Mucosa of rectum (tissue), 2 donors: Measurements from ENCODE around the gene TRMT112.

Experiments
- H3K27ac ChIP-seq, 2 donors: one replicate each; pipeline ENCODE4 v1.7.0; 2013; ENCODE audit warnings: inconsistent platforms in 2 of 2, low read depth in 2 of 2, low read length in 2 of 2
- H3K27me3 ChIP-seq, 2 donors: one replicate each; pipeline ENCODE4 v1.7.0; 2013; ENCODE audit warnings: low read length in 2 of 2; ENCODE audit not compliant: control insufficient read depth in 2 of 2, insufficient read depth in 2 of 2
- H3K36me3 ChIP-seq, 2 donors: one replicate each; pipeline ENCODE4 v1.7.0; 2013; ENCODE audit warnings: low read length in 2 of 2; ENCODE audit not compliant: control insufficient read depth in 2 of 2, insufficient read depth in 2 of 2
- H3K4me1 ChIP-seq, 2 donors: one replicate each; pipeline ENCODE4 v1.7.0; 2013; ENCODE audit warnings: low read length in 2 of 2, mild to moderate bottlenecking in 1 of 2; ENCODE audit not compliant: control insufficient read depth in 2 of 2, insufficient read depth in 2 of 2
- H3K4me3 ChIP-seq, 2 donors: one replicate each; pipeline ENCODE4 v1.7.0; 2013; ENCODE audit warnings: low read length in 2 of 2
- H3K9ac ChIP-seq, 2 donors: one replicate each; pipeline ENCODE4 v1.7.0; 2013; ENCODE audit warnings: low read length in 2 of 2, low read depth in 1 of 2, mild to moderate bottlenecking in 1 of 2
- H3K9me3 ChIP-seq, 2 donors: one replicate each; pipeline ENCODE4 v1.7.0; 2013; ENCODE audit warnings: low read length in 2 of 2; ENCODE audit not compliant: control insufficient read depth in 2 of 2
- donor health status: healthy.
- donor health status: Normal muscosa, but diverticular disease.

The TRMT112 gene

GRCh38 chr11:64284962-64285884 lies 32.1 kb downstream of the TRMT112 start, which contains the start of gene GPR137:
Gene GPR137, plus strand, starts transcription at chr11:64285848. Its CDS starts 677 bp downstream, at chr11:64286525.
- peaks cover 2 to 8% of the 10 kb centered on the region in 2 donors for H3K36me3 ChIP-seq
- peak within 1 kb of the TSS; percentile 92 for H3K4me3 ChIP-seq
- peak within 1 kb of the TSS; percentile 96 to 97 for H3K9ac ChIP-seq
- peaks cover 2% of the 10 kb centered on the region in 2 donors for H3K27me3 ChIP-seq
- no peaks in the 10 kb centered on the region for H3K9me3 ChIP-seq
- peaks cover 23 to 24% of the 10 kb centered on the region in 2 donors for H3K4me1 ChIP-seq
- H3K27ac ChIP-seq = peak within 1 kb of the TSS; percentile 98 to 99

GRCh38 chr11:64284048-64284961 lies 33.1 kb downstream of the TRMT112 start, which contains the start of gene BAD:
Gene BAD, minus strand, starts transcription at chr11:64284665. Its CDS starts 297 bp downstream, at chr11:64284368.
- H3K4me3 ChIP-seq = peak within 1 kb of the TSS; percentile 92
- no peaks in the 10 kb centered on the region for H3K27me3 ChIP-seq
- peak within 1 kb of the TSS; percentile 98 to 99 for H3K27ac ChIP-seq
- H3K9me3 ChIP-seq = no peaks in the 10 kb centered on the region
- H3K4me1 ChIP-seq = peaks cover 23 to 24% of the 10 kb centered on the region in 2 donors
- peak within 1 kb of the TSS; percentile 96 to 97 for H3K9ac ChIP-seq
- peaks cover 2 to 8% of the 10 kb centered on the region in 2 donors for H3K36me3 ChIP-seq

GRCh38 chr11:64283092-64283491 lies 34.3 kb downstream of the TRMT112 start:
- Histone ChIP-seq H3K36me3 (peaks cover 12 to 14% of the 10 kb centered on the region in 2 donors), H3K27ac (no peak overlapping the region), H3K4me1 (peaks cover 23 to 24% of the 10 kb centered on the region in 2 donors), H3K9ac (peak overlapping the region; percentile 32 to 97), H3K4me3 (peak overlapping the region; percentile 92), H3K9me3 (no peaks in the 10 kb centered on the region), H3K27me3 (no peaks in the 10 kb centered on the region)

GRCh38 chr11:64281957-64282770 lies 35.2 kb downstream of the TRMT112 start:
- Histone ChIP-seq H3K27me3 (no peaks in the 10 kb centered on the region), H3K9ac (no peak overlapping the region), H3K27ac (no peak overlapping the region)

GRCh38 chr11:64278576-64279190 lies 38.7 kb downstream of the TRMT112 start:
- no peak overlapping the region for H3K4me3 ChIP-seq

More at GRCh38 chr11:64281957-64282770, 35.2 kb downstream of the TRMT112 start:
- peaks cover 12 to 14% of the 10 kb centered on the region in 2 donors for H3K36me3 ChIP-seq
- H3K4me3 ChIP-seq = no peak overlapping the region
- H3K4me1 ChIP-seq = peaks cover 26 to 27% of the 10 kb centered on the region in 2 donors
- H3K9me3 ChIP-seq = no peaks in the 10 kb centered on the region

GRCh38 chr11:64276653-64277431 lies 40.5 kb downstream of the TRMT112 start:
- H3K27ac ChIP-seq = peak overlapping the region; percentile 67 to 83

More at GRCh38 chr11:64278576-64279190, 38.7 kb downstream of the TRMT112 start:
- Histone ChIP-seq H3K4me1 (peaks cover 26 to 32% of the 10 kb centered on the region in 2 donors), H3K27me3 (no peaks in the 10 kb centered on the region), H3K9ac (no peak overlapping the region), H3K9me3 (no peaks in the 10 kb centered on the region), H3K27ac (no peak overlapping the region), H3K36me3 (peaks cover 12 to 22% of the 10 kb centered on the region in 2 donors)

GRCh38 chr11:64275841-64276240 lies 41.5 kb downstream of the TRMT112 start:
- peaks cover 10 to 14% of the 10 kb centered on the region in 2 donors for H3K36me3 ChIP-seq

More at GRCh38 chr11:64276653-64277431, 40.5 kb downstream of the TRMT112 start:
- Histone ChIP-seq H3K4me1 (peaks cover 24 to 32% of the 10 kb centered on the region in 2 donors), H3K36me3 (peaks cover 10 to 18% of the 10 kb centered on the region in 2 donors), H3K9me3 (no peaks in the 10 kb centered on the region), H3K27me3 (no peaks in the 10 kb centered on the region), H3K4me3 (no peak overlapping the region), H3K9ac (peak overlapping the region in 1 of 2 donors; percentile 58)

GRCh38 chr11:64275031-64275800 lies 42.1 kb downstream of the TRMT112 start:
- H3K36me3 ChIP-seq = peaks cover 10 to 14% of the 10 kb centered on the region in 2 donors
- H3K4me3 ChIP-seq = no peak overlapping the region
- peak overlapping the region in 1 of 2 donors; percentile 26 for H3K9ac ChIP-seq
- H3K27me3 ChIP-seq = no peaks in the 10 kb centered on the region
- H3K4me1 ChIP-seq = peaks cover 26 to 35% of the 10 kb centered on the region in 2 donors
- H3K9me3 ChIP-seq = no peaks in the 10 kb centered on the region
- H3K27ac ChIP-seq = no peak overlapping the region

More at GRCh38 chr11:64275841-64276240, 41.5 kb downstream of the TRMT112 start:
- Histone ChIP-seq H3K4me1 (peaks cover 26 to 35% of the 10 kb centered on the region in 2 donors), H3K4me3 (no peak overlapping the region), H3K9me3 (no peaks in the 10 kb centered on the region), H3K27ac (no peak overlapping the region), H3K27me3 (no peaks in the 10 kb centered on the region), H3K9ac (no peak overlapping the region)
